Activated naive CD4-positive, alpha-beta T cell treated with anti-CD3 and anti-CD28 coated beads, Interleukin-2, amount 50 U/mL, for 24 hours (primary cell): Measurements from ENCODE around the gene CSNK1D.
A peak's percentile ranks its signal among the peaks of the same experiment; 100 is the strongest.
"Not testable (repeated sequence)": the region's sequence is repeated elsewhere in the genome, so short reads cannot be mapped to it uniquely, and the experiment has no call there.

Experiments used
- H3K27ac Mint-ChIP-seq: one replicate; pipeline ENCODE4 v1.8.0; 2021; ENCODE audit warnings: mild to moderate bottlenecking, mixed read lengths
- H3K27me3 Mint-ChIP-seq: one replicate; pipeline ENCODE4 v1.8.0; 2021; ENCODE audit warnings: mixed read lengths
- H3K36me3 Mint-ChIP-seq: one replicate; pipeline ENCODE4 v1.8.0; 2021; ENCODE audit warnings: mixed read lengths
- H3K4me1 Mint-ChIP-seq: one replicate; pipeline ENCODE4 v1.8.0; 2021; ENCODE audit warnings: mixed read lengths
- H3K4me3 Mint-ChIP-seq: one replicate; pipeline ENCODE4 v1.8.0; 2021; ENCODE audit warnings: mild to moderate bottlenecking, mixed read lengths
- H3K9me3 Mint-ChIP-seq: one replicate; pipeline ENCODE4 v1.8.0; 2021; ENCODE audit warnings: mixed read lengths

CSNK1D gene

GRCh38 chr17:82256242-82256885 is 17.1 kb downstream of the CSNK1D start:
- peak overlapping the region; percentile 55 for H3K27ac Mint-ChIP-seq
- H3K4me1 Mint-ChIP-seq = peaks cover 42% of the 10 kb centered on the region
- H3K27me3 Mint-ChIP-seq = no peaks in the 10 kb centered on the region
- peaks cover 21% of the 10 kb centered on the region for H3K36me3 Mint-ChIP-seq
- no peaks in the 10 kb centered on the region for H3K9me3 Mint-ChIP-seq
- H3K4me3 Mint-ChIP-seq = no peak overlapping the region

- Mint-ChIP-seq H3K36me3 (peaks cover 20% of the 10 kb centered on the region), H3K27me3 (no peaks in the 10 kb centered on the region), H3K4me1 (peaks cover 39% of the 10 kb centered on the region), H3K27ac (peak overlapping the region; percentile 55), H3K4me3 (no peak overlapping the region), H3K9me3 (no peaks in the 10 kb centered on the region)
Observed at GRCh38 chr17:82255402-82255972, 18.0 kb downstream of the CSNK1D start.

DNA sequence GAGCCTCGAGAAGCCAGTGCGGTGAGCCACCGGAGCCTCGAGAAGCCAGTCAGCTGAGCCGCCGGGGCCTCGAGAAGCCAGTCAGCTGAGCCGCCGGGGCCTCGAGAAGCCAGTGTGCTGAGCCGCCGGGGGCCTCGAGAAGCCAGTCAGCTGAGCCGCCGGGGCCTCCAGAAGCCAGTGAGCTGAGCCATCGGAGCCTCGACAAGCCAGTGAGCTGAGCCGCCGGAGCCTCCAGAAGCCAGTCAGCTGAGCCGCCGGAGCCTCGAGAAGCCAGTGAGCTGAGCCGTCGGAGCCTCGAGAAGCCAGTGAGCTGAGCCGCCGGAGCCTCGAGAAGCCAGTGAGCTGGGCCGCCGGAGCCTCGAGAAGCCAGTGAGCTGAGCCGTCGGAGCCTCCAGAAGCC is 18.8 kb downstream of the CSNK1D start:
- H3K27me3 Mint-ChIP-seq, H3K27ac Mint-ChIP-seq, H3K9me3 Mint-ChIP-seq, H3K4me3 Mint-ChIP-seq: not testable (repeated sequence)
- Mint-ChIP-seq H3K36me3 (peaks cover 20% of the 10 kb centered on the region), H3K4me1 (peaks cover 32% of the 10 kb centered on the region)

- not testable (repeated sequence) for H3K4me3 Mint-ChIP-seq, H3K9me3 Mint-ChIP-seq, H3K27me3 Mint-ChIP-seq, H3K27ac Mint-ChIP-seq
- H3K36me3 Mint-ChIP-seq = peaks cover 20% of the 10 kb centered on the region
- peaks cover 27% of the 10 kb centered on the region for H3K4me1 Mint-ChIP-seq
Observed at GRCh38 chr17:82254096-82254495, 19.4 kb downstream of the CSNK1D start.

GRCh38 chr17:82253179-82253544 is 20.3 kb downstream of the CSNK1D start:
- Mint-ChIP-seq H3K4me1 (peaks cover 21% of the 10 kb centered on the region), H3K36me3 (peaks cover 18% of the 10 kb centered on the region), H3K4me3 (no peak overlapping the region), H3K27me3 (no peaks in the 10 kb centered on the region), H3K27ac (no peak overlapping the region), H3K9me3 (no peaks in the 10 kb centered on the region)

DNA sequence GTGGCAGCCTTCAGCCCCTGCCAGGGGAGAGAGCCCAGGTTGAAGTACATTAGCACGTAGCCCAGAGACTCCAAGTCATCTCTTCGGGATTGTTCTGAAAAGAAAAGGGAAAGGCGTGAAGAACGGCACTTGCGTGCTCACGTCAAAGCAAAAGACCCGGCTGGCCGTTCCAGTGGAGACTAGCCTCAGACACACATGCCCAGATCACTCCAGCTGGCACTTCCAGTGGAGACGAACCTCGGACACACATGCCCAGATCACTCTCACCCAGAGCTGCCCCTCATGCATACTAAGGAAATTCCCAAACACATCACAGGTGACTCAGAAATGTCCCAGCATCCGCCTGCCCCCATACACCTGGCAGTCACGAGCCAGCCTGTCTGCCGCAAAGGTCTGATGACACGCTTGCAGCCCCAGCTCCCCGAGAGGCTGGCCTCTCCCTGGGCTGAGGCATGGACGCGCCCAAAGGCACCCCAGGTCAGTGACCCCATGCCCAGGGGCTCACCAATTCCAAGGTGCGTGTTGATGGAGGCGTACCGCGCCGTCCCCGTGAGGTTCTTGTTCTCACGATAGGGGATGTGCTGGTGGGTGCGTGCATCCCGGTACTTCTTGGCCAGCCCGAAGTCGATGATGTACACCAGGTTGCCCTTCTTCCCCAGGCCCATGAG is 20.9 kb downstream of the CSNK1D start:
- no peaks in the 10 kb centered on the region for H3K9me3 Mint-ChIP-seq
- peaks cover 22% of the 10 kb centered on the region for H3K4me1 Mint-ChIP-seq
- no peaks in the 10 kb centered on the region for H3K27me3 Mint-ChIP-seq
- H3K27ac Mint-ChIP-seq = peak overlapping the region; percentile 46
- no peak overlapping the region for H3K4me3 Mint-ChIP-seq
- H3K36me3 Mint-ChIP-seq = peaks cover 18% of the 10 kb centered on the region

DNA sequence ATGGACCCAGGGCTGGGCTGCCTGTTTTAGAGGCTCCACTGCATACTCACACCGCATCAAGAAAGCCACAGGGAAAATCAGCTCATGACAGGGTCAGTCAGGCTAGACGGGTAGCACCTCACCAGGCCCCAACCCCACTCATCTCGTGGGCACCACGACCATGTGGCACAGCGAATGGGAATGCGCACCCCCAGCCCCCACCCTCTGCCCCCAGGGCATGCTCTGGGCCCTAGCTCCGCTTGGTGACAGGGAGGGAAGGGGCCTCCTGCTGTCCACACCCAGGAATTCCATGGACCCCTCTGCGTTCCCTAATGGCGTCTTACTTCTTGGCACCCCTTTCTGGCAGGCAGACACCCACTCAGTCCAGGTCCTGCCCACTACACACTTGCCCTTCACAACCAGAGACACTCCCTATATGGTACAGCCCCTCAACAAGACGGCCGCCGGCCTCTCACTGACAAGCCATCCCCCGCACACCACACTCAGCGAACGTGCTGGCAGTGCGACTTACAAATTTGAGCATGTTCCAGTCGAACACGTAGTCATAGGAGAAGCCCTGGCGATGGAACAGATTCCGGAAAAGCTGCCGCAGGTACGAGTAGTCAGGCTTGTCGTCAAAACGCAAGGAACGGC is 22.5 kb downstream of the CSNK1D start:
- no peaks in the 10 kb centered on the region for H3K9me3 Mint-ChIP-seq
- H3K36me3 Mint-ChIP-seq = peaks cover 12% of the 10 kb centered on the region
- no peaks in the 10 kb centered on the region for H3K27me3 Mint-ChIP-seq
- peaks cover 20% of the 10 kb centered on the region for H3K4me1 Mint-ChIP-seq
- H3K27ac Mint-ChIP-seq = no peak overlapping the region
- H3K4me3 Mint-ChIP-seq = no peak overlapping the region

DNA sequence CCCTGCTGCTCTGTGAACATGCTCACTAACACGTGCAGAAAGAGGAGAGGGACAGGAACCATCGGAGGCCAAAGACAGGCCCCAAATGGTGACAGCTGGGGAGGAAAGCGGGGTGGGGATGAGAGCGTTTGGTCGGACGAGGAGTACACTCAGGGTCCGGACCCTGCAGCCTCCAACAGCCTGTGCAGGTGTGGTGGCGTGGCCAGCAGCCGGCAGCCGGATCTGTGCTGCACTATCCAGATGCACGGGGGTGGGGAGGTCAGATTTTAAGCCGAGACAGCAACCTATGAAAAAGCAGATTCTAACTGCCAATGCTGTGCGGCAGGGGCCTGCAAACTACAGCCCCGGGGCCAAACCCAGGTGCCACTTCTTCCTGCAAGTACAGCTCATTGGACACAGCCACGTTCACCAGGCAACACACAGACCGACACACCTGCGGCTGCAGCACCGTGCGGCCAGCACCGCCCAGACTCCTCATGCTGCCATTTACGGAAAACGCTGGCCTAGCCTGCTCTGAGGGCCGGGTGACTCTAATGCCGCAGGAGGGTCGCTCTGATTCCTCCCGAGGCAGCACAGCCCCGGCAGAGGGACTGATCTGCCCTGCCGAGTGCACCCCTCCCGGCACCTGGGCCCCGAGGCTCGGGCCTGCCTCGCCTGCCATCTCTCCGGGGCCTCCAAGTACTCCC is 23.5 kb downstream of the CSNK1D start:
- Mint-ChIP-seq H3K36me3 (peaks cover 10% of the 10 kb centered on the region), H3K4me1 (peaks cover 15% of the 10 kb centered on the region), H3K27ac (no peak overlapping the region), H3K4me3 (no peak overlapping the region), H3K27me3 (no peaks in the 10 kb centered on the region), H3K9me3 (no peaks in the 10 kb centered on the region)

DNA sequence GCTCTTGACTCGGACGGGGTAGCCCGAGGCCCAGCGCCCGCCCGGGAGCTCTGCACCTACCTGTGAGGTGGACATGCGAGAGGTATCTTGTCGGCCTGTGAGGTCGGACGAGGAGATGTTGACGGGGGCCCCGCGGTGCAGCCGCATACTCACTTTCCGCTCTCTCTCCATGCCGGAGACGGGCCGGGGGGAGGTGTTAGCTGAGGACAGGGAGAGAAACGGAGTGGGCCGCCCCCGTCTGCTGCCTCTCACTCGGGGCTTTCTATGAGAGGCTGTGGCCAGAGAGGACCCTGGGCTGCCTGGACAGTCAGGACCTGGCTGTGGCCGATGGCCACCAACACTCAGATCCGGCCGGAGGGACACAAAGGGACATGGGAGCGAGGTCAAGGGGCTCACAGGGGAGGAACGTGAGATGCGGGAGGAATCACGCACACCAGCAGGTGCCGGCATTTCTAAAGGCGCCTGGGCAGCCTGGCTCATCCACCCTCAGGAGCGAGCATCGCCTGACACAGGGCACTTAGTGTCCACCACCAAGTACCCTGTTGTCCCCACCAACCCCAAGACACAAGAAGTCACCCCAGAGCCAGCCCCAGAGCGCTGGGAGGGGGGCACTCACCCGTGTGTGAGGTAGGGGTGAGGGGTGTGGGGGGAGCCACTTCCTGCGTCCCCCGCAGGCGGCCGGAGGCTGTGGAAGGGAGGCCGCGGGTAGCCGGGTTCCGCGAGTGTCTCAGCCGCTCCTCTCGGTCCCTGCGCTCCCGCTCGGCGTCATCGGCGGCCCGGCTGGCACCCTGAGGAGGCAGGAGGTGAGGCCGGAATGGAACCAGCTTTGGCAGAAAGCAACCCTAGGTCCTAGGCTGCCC is 24.5 kb downstream of the CSNK1D start:
- peaks cover 12% of the 10 kb centered on the region for H3K36me3 Mint-ChIP-seq
- H3K27me3 Mint-ChIP-seq = no peaks in the 10 kb centered on the region
- no peak overlapping the region for H3K27ac Mint-ChIP-seq
- H3K4me1 Mint-ChIP-seq = peaks cover 23% of the 10 kb centered on the region
- H3K4me3 Mint-ChIP-seq = no peak overlapping the region
- H3K9me3 Mint-ChIP-seq = no peaks in the 10 kb centered on the region

- no peaks in the 10 kb centered on the region for H3K9me3 Mint-ChIP-seq
- H3K27me3 Mint-ChIP-seq = no peaks in the 10 kb centered on the region
- H3K4me3 Mint-ChIP-seq = no peak overlapping the region
- peaks cover 14% of the 10 kb centered on the region for H3K36me3 Mint-ChIP-seq
- peak overlapping the region; percentile 13 for H3K27ac Mint-ChIP-seq
- H3K4me1 Mint-ChIP-seq = peaks cover 24% of the 10 kb centered on the region
Observed at GRCh38 chr17:82247856-82248671, 25.4 kb downstream of the CSNK1D start.

GRCh38 chr17:82247182-82247823 is 26.2 kb downstream of the CSNK1D start:
- Mint-ChIP-seq H3K27me3 (no peaks in the 10 kb centered on the region), H3K27ac (peak overlapping the region; percentile 13), H3K9me3 (no peaks in the 10 kb centered on the region), H3K4me1 (peaks cover 29% of the 10 kb centered on the region), H3K4me3 (no peak overlapping the region), H3K36me3 (peaks cover 9% of the 10 kb centered on the region)

DNA sequence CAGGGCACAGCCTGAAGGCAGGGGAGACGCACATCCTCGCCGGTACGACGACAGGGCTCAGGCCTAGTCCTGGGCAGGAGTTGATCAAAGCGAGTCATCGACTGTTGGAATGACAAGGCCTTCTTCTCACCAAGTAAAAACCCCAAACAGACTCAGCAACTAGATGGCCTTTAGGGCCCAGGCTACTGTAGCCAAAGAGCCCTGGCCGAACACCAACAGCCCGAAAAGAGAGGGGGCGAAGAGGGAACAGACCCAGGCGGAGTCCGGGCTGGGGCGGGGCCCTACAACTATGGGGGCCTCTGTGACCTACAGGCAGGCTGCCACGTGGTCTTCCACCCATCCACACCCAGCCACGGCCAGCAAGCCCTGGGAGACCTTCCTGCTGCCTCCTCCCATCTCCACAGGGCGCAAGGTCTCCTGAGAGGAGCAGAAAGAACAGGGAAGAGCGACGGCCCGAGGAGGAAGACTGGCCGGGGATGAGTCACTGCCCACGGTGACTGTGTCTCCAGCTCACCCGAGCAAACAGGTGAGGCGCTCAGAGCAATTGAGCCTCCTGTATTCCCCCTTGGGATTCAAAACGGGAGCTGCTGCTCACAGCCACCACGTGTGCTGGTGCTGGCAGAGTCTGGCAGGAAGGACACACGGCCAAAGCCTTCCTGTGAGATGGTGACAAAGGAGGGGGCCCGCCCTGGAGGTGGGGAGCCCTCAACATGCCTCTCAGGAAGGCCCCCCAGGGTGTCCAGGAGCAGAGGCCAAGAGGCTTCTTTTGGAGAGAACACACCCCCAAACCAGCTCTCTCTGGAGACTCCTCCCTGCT is 26.9 kb downstream of the CSNK1D start:
- H3K4me1 Mint-ChIP-seq = peaks cover 31% of the 10 kb centered on the region

GRCh38 chr17:82246040-82246364 is 27.5 kb downstream of the CSNK1D start:
- H3K4me3 Mint-ChIP-seq = no peak overlapping the region
- no peaks in the 10 kb centered on the region for H3K27me3 Mint-ChIP-seq
- H3K36me3 Mint-ChIP-seq = peaks cover 5% of the 10 kb centered on the region
- H3K27ac Mint-ChIP-seq = peak overlapping the region; percentile 30
- no peaks in the 10 kb centered on the region for H3K9me3 Mint-ChIP-seq
- peaks cover 35% of the 10 kb centered on the region for H3K4me1 Mint-ChIP-seq

More for the DNA sequence above, 26.9 kb downstream of the CSNK1D start:
- peak overlapping the region; percentile 30 for H3K27ac Mint-ChIP-seq
- peaks cover 7% of the 10 kb centered on the region for H3K36me3 Mint-ChIP-seq
- H3K9me3 Mint-ChIP-seq = no peaks in the 10 kb centered on the region
- H3K27me3 Mint-ChIP-seq = no peaks in the 10 kb centered on the region
- H3K4me3 Mint-ChIP-seq = no peak overlapping the region
